Astrocyte of the spinal cord (primary cell): ENCODE results near the gene LRRC47.

ENCODE experiments used
- DNase-seq: peaks from one replicate; pipeline ENCODE4 v3.0.0; 2011; ENCODE audit warnings: low read depth, low spot score
- H3K4me3 ChIP-seq: 2 replicates; pipeline ENCODE4 v1.5.1; 2011; ENCODE audit warnings: low read depth, mild to moderate bottlenecking, low read length, moderate library complexity
- CTCF ChIP-seq: IDR thresholded peaks from 2 replicates; pipeline ENCODE4 v1.5.1; 2012; ENCODE audit warnings: low read depth, mild to moderate bottlenecking, low read length, inconsistent platforms
- in situ Hi-C: cut with HindIII; loops from 2 replicates; pipeline ENCODE4 v1.10.0; 2017; ENCODE audit warnings: low sequenced_read_pairs

Gene LRRC47

GRCh38 chr1:3777647-3778589 lies 18.4 kb downstream of the LRRC47 start:
- in situ Hi-C loops: no loop called here
- no peak for TF ChIP-seq CTCF
- H3K4me3 ChIP-seq: no peak overlapping the region
- no peak for DNase-seq

GRCh38 chr1:3777078-3777547 lies 19.2 kb downstream of the LRRC47 start:
- no peak for TF ChIP-seq CTCF
- in situ Hi-C loops: no loop called here
- H3K4me3 ChIP-seq: no peak overlapping the region
- no peak for DNase-seq

GRCh38 chr1:3776231-3776961 lies 19.9 kb downstream of the LRRC47 start:
- no peak overlapping the region for H3K4me3 ChIP-seq
- DNase-seq: no peak
- no peak for TF ChIP-seq CTCF
- in situ Hi-C loops: no loop called here

GRCh38 chr1:3775490-3776230 lies 20.6 kb downstream of the LRRC47 start:
- peak; percentile 47 for DNase-seq
- H3K4me3 ChIP-seq: no peak overlapping the region
- in situ Hi-C loops: no loop called here
- peak; percentile 28 for TF ChIP-seq CTCF

- no peak for DNase-seq
- in situ Hi-C loops: no loop called here
- H3K4me3 ChIP-seq: no peak overlapping the region
- TF ChIP-seq CTCF: no peak
Measured at GRCh38 chr1:3774946-3775489, 21.3 kb downstream of the LRRC47 start.
